H1 (cell line): ENCODE measurements around the gene AP5Z1. TPM values are rescaled to one million over a fixed set of nuclear protein-coding genes. Genes with fewer than 3 reads are reported as not detected.

Experiments used
- EP300 ChIP-seq, 2 experiments: IDR thresholded peaks; 1 replicate in 1 of 2; 2 replicates in 1 of 2; pipeline ENCODE4 v1.6.1; 2011 to 2012; ENCODE audit warnings: low read depth in 2 of 2, low read length in 2 of 2, mild to moderate bottlenecking in 2 of 2, borderline replicate concordance in 1 of 2, inconsistent platforms in 1 of 2, moderate library complexity in 1 of 2
- HDAC2 ChIP-seq, 2 experiments: fragments of 300-600 bp in 1 of 2; sonication (generic) in 1 of 2; IDR thresholded peaks; 2 replicates each; pipeline ENCODE4 v1.6.1; 2011 to 2012; ENCODE audit warnings: low read depth in 2 of 2, low read length in 2 of 2, mild to moderate bottlenecking in 2 of 2, moderate library complexity in 2 of 2, borderline replicate concordance in 1 of 2, inconsistent platforms in 1 of 2
- POLR2AphosphoS5 ChIP-seq: IDR thresholded peaks from 2 replicates; pipeline ENCODE4 v1.6.1; 2011; ENCODE audit warnings: low read depth, low read length
- TBP ChIP-seq: IDR thresholded peaks from 2 replicates; pipeline ENCODE4 v1.6.1; 2011; ENCODE audit warnings: low read depth, low read length, improper control_type of control experiment
- polyA plus RNA-seq, 7 experiments: library from polyadenylated mRNA; depleted of rRNA in 3 of 7; stranded (reverse) in 5 of 7; unstranded in 2 of 7; fragments of >200 nt in 5 of 7; fragments of 200-250 nt in 2 of 7; gene quantifications; 1 replicate in 5 of 7; 2 replicates in 1 of 7; 4 replicates in 1 of 7; pipeline versions ENCODE4 v1.2.1 to v1.2.3, GENCODE V29; 2011 to 2013; ENCODE audit warnings: missing spikeins in 2 of 7, mixed read lengths in 2 of 7
- total RNA-seq: library from RNA; stranded (reverse); fragmentation: NEBNext Ultra II Directional; extraction: Animal tissue kit (Norgen Biotek cat#: 25700); gene quantifications from 2 replicates; pipeline ENCODE4 v1.2.1, GENCODE V29; 2021

AP5Z1 gene
- total and polyA plus RNA-seq, 2 of the 8 experiments (the other 6 are each of a cell fraction or from before 2014, with no cell fraction given): 24.0 to 24.7 TPM

GRCh38 chr7:4754433-4755010 is 20.9 kb upstream of the AP5Z1 start (continued):
- TF ChIP-seq POLR2AphosphoS5 (no peak), EP300 (IDR thresholded peaks at IDR 0.05; ENCODE audit: borderline replicate concordance in 1 of 2, low read depth in 2 of 2, low read length in 2 of 2) (no peak), TBP (no peak), HDAC2 (IDR thresholded peaks at IDR 0.05; ENCODE audit: borderline replicate concordance in 1 of 2, low read depth in 2 of 2, low read length in 2 of 2) (no peak)
